PC-9 (cell line): ENCODE data around the gene SLC22A25.

Experiments
- CTCF ChIP-seq: fragments of 200-600 bp; sonication (generic); conservative IDR thresholded peaks from 2 replicates; pipeline ENCODE4 v1.6.1; 2017; ENCODE audit warnings: mixed run types, antibody characterized with exemption, mild to moderate bottlenecking, moderate library complexity
- EZH2 ChIP-seq: fragments of 200-600 bp; sonication (generic); IDR thresholded peaks from 2 replicates; pipeline ENCODE4 v1.8.0; 2017; ENCODE audit warnings: antibody characterized with exemption, low read depth

- TF ChIP-seq CTCF (no peak), EZH2 (no peak)
Measured at GRCh38 chr11:63240098-63240497, 3.3 kb downstream of the SLC22A25 start.
